GM18511 (cell line): ENCODE results near the gene GLIS1.

Source experiments
- ATAC-seq: cut with Tn5 transposase; IDR thresholded peaks from one replicate; pipeline ENCODE4 v1.9.1; 2021; ENCODE audit warnings: mild to moderate bottlenecking, moderate library complexity; ENCODE audit not compliant: unreplicated experiment

The GLIS1 gene

GRCh38 chr1:53517109-53517508 is 221.9 kb downstream of the GLIS1 start:
- ATAC-seq = no peak

DNA sequence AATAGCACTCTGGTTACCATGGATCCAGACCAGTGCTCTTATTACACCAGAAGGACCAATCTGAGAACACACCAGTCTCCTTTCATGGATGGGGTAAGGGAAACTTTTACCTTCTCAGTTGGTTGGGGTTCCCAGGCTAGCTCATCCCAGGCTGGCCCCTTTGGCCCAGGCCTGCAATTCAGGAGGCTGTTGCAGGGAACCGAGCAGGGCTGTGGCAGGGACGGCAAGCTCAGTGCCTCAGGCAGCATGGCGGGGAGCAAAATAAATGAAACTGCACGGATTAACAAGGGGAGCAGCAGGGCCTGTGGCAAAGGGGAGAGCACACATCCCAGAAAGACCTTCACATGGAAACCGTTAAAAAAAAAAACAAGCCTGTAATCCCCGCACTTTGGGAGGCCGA is 222.8 kb downstream of the GLIS1 start:
- ATAC-seq = no peak

GRCh38 chr1:53514436-53514835 is 224.5 kb downstream of the GLIS1 start:
- no peak for ATAC-seq

DNA sequence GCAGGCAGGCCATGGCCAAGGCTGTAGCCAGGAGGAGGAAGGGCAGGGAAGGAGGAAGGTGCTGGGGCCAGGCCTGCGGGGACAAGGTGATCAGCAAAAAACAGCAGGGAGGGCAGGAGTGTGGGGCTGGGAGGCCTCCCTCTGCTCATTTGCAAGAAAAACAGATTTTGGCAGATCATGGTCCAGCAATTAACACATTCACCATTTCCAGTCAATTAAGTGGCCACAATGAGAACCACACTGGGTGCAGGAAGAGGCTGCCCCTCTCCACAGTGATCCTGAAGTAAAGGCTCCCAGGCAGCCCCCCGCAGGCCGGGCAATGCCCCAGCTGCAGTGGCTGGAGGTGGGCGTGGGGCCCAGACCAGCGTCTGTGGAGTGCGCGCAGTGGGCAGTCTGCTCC is 225.1 kb downstream of the GLIS1 start:
- no peak for ATAC-seq

GRCh38 chr1:53512807-53513755 is 225.9 kb downstream of the GLIS1 start:
- ATAC-seq = no peak

- no peak for ATAC-seq
These were observed 226.8 kb downstream of the GLIS1 start for GRCh38 chr1:53511933-53512806.

- ATAC-seq = no peak
These were observed 227.5 kb downstream of the GLIS1 start for GRCh38 chr1:53511323-53511932.

GRCh38 chr1:53510215-53510614 is 228.7 kb downstream of the GLIS1 start:
- no peak for ATAC-seq

DNA sequence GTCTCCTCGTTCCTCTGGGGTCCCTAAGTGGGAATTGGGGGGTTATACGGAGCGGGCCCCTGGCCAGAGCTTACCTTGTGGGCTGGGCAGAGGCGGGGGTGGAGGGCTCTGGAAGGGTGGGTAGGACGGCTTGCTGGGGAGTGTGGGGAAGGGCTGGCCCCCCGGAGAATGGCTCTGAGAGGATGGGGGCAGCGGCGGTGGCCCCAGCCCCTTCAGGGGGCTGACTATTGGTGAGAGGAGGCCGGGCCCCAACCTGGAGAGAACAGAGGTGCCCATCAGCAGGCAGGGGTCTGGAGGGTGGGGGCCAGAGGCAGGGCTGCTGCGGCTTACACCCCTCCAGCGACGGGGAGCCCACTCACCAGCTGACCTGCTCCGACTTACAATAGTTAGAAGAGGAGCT is 229.2 kb downstream of the GLIS1 start:
- ATAC-seq = no peak

DNA sequence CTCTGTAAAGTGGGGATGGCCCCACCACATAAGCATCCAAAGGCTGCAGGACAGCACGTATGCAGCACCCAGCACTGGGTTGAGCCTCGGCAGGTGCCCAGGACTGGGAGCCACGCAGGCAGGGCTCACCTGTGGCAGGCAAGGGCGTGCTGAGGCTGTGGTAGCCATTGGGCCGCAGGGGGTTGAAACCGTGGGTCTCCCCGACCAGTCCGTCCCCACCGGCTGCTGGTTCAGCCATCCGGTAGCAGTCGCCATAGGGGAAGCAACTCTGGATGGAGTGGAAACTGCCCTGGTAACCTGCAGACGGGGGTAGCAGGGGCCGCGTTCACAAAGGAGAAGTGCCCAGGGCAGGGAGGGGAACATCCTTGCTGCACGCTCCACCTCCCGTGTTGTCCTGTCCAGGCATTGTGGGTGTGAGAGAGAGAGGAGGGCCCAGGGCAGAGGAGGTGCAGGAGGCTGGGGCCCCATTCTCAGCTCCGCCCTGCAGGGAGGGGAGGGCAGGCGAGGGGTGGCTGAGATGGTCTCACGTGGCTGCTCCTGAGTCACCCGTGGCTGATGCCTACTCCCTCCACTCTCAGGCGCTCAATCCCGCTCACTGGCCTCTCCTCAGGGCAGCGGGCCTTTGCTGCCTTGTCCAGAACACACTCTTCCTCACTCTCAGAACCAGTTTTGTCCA is 229.8 kb downstream of the GLIS1 start:
- no peak for ATAC-seq

GRCh38 chr1:53508056-53508990 is 230.6 kb downstream of the GLIS1 start:
- ATAC-seq = no peak

DNA sequence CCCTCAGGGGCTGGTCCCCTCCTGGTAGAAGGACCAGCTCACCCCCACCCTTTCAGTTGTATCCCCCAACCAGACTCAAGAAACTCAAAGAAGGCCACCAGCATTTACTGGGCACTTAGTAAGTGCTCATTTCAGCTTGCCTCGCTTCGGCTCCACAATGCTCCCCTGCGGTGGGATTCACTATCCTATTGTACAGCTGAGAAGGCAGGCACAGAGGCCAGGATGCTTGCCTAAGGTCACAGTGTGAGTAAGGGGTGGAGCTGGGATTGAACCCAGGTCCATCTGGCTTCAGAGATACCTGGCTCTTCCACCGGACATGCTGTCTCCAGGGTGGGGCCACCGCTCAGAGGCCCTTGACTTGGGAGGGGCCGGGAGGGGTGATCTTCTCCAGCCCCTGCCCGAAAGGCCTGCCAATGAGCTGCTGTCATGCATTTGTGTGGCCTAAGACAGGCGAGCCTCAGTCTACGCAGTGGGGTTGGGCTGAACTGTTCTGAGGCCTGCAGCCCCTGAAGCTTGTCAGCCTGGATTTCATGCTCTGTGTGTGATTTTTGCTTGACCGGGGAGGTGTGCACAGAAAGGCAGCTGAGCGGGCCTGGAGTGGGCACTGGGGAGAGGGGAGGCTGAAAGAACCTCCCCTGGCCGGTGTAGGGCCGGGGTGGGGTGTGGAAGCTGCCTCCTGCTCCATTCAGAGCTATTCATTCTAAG is 231.7 kb downstream of the GLIS1 start:
- ATAC-seq = no peak

GRCh38 chr1:53506355-53507050 is 232.5 kb downstream of the GLIS1 start:
- no peak for ATAC-seq

GRCh38 chr1:53505891-53506290 is 233.1 kb downstream of the GLIS1 start:
- ATAC-seq = no peak

GRCh38 chr1:53505401-53505800 is 233.6 kb downstream of the GLIS1 start:
- ATAC-seq = no peak

DNA sequence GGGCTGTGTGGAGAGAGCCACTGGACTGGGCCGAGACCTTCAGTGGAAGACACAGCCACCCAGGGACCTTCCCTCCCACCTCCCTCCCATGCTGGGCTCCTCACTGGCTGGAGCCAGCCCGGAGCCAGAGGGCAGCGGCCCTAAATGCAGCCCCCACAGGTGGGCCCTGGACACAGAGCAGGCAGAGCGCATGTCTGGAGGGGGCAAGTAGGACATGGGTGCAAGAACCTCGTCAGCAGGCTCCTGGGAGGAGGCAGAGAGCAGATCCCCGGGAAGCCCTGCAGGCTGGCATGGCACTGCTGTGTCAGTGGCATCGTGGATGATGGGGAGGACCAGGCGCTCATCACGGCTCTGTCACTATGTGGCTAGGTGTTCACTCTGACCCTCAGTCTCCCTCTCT is 234.1 kb downstream of the GLIS1 start:
- no peak for ATAC-seq

DNA sequence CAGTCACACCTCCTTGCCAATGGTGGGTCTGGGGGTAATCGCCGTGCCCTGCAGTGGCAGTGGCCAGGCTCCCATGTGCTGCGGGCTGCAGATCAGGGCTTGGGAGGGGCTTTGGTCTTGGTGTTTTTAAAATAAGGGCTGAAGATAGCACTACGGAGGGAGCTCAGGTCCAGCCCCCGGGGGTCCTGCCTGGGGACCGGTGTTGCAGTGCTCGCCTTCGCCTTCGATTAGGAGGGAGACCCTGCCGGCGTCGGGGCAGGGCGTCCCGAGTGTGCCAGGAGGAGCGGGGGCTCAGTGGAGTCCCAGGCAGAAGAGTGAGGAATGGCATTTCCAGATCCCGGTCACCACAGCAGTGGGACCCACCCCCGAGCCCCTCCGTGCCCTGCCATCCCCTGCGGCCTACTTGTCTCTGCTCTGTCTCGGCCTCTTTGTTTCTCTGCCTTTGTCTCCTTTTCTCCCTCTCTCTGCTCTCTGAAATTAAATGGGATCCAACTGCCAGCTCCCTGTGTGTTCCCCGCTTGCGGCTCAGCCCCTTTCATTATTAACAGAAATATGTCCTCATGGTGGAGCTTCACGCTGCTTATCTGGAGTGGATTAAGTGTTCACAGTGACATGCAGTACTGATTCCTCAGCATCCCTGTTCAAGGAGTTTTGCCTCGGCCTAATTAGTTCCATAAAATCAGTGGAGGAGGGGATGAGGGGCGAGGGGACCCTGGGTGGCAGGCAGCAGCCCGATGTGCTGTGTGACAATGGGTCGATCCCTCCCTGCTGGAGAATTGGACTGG is 235.3 kb downstream of the GLIS1 start:
- no peak for ATAC-seq
